ENCODE results near the gene TTI1.

DNA sequence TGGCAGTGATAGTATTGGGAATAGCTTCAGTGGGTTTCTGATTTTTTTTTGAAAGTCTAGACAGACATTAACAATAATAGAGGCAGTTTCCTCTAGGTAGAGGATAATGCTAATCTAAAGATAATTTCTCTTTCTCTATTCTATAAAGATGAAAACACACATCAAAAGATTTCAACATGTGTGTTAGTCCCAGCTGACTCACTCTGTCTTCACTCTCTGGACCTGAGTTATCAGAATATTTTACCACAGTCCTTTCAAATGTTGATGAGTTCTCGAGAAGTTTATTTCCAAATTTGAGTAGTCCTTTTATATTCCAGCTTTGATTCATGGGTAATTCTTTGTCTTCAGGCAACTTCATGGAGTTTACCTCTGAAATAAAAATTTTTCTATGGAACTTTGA lies 17.4 kb upstream of the TTI1 start:
- TF ChIP-seq CTCF (IDR thresholded peaks at IDR 0.05) (no peak), TCF7L2 (IDR thresholded peaks at IDR 0.05; ENCODE audit: low read depth, low read length) (no peak)
- TF ChIP-seq, protein P1, sequence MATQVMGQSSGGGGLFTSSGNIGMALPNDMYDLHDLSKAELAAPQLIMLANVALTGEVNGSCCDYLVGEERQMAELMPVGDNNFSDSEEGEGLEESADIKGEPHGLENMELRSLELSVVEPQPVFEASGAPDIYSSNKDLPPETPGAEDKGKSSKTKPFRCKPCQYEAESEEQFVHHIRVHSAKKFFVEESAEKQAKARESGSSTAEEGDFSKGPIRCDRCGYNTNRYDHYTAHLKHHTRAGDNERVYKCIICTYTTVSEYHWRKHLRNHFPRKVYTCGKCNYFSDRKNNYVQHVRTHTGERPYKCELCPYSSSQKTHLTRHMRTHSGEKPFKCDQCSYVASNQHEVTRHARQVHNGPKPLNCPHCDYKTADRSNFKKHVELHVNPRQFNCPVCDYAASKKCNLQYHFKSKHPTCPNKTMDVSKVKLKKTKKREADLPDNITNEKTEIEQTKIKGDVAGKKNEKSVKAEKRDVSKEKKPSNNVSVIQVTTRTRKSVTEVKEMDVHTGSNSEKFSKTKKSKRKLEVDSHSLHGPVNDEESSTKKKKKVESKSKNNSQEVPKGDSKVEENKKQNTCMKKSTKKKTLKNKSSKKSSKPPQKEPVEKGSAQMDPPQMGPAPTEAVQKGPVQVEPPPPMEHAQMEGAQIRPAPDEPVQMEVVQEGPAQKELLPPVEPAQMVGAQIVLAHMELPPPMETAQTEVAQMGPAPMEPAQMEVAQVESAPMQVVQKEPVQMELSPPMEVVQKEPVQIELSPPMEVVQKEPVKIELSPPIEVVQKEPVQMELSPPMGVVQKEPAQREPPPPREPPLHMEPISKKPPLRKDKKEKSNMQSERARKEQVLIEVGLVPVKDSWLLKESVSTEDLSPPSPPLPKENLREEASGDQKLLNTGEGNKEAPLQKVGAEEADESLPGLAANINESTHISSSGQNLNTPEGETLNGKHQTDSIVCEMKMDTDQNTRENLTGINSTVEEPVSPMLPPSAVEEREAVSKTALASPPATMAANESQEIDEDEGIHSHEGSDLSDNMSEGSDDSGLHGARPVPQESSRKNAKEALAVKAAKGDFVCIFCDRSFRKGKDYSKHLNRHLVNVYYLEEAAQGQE (IDR thresholded peaks at IDR 0.05; ENCODE audit: insufficient read depth in 1 of 2, low read depth in 2 of 2, low read length in 1 of 2): no peak

All from Panc1 (cell line).